Immature natural killer cell (primary cell): ENCODE measurements around the gene C5orf63. TPM values are rescaled to one million over a fixed set of nuclear protein-coding genes. Genes with fewer than 3 reads are reported as not detected.
A peak's percentile ranks its signal among the peaks of the same experiment; 100 is the strongest.
"Not testable (repeated sequence)": the region's sequence is repeated elsewhere in the genome, so short reads cannot be mapped to it uniquely, and the experiment has no call there.

ENCODE experiments used
- DNase-seq, 3 donors: peaks; one replicate each; pipeline ENCODE4 v3.0.0; 2022; ENCODE audit warnings: mixed read lengths in 1 of 3
- H3K27ac Mint-ChIP-seq, 6 donors: one replicate each; pipeline ENCODE4 v1.8.0; 2020; ENCODE audit warnings: mixed read lengths in 6 of 6, mild to moderate bottlenecking in 5 of 6, inconsistent platforms in 4 of 6, moderate library complexity in 3 of 6
- H3K27me3 Mint-ChIP-seq, 3 donors: one replicate each; pipeline ENCODE4 v1.8.0; 2020 to 2021; ENCODE audit warnings: low read depth in 3 of 3, mild to moderate bottlenecking in 3 of 3, mixed read lengths in 3 of 3, moderate library complexity in 3 of 3, inconsistent platforms in 1 of 3
- H3K36me3 Mint-ChIP-seq, 3 donors: one replicate each; pipeline ENCODE4 v1.8.0; 2020; ENCODE audit warnings: mixed read lengths in 3 of 3, inconsistent platforms in 2 of 3, mild to moderate bottlenecking in 2 of 3
- H3K4me1 Mint-ChIP-seq, 2 donors: one replicate each; pipeline ENCODE4 v1.8.0; 2020; ENCODE audit warnings: inconsistent platforms in 2 of 2, mild to moderate bottlenecking in 2 of 2, mixed read lengths in 2 of 2, moderate library complexity in 1 of 2
- H3K4me3 Mint-ChIP-seq, 5 donors: one replicate each; pipeline ENCODE4 v1.8.0; 2020; ENCODE audit warnings: mild to moderate bottlenecking in 5 of 5, mixed read lengths in 5 of 5, inconsistent platforms in 3 of 5, moderate library complexity in 3 of 5
- H3K9me3 Mint-ChIP-seq, 6 donors: one replicate each; pipeline ENCODE4 v1.8.0; 2020; ENCODE audit warnings: mild to moderate bottlenecking in 6 of 6, mixed read lengths in 6 of 6, inconsistent platforms in 4 of 6, moderate library complexity in 3 of 6
- polyA plus RNA-seq, 3 donors: library from polyadenylated mRNA; unstranded; fragments of 300-500 nt; fragmentation: Illumina TruSeq; gene quantifications; one replicate each; pipeline ENCODE4 v1.2.3, GENCODE V29; 2021

The C5orf63 gene
- polyA plus RNA-seq, 3 donors from 2014 or later = 9.0 to 12.5 (median 9.3) TPM

DNA sequence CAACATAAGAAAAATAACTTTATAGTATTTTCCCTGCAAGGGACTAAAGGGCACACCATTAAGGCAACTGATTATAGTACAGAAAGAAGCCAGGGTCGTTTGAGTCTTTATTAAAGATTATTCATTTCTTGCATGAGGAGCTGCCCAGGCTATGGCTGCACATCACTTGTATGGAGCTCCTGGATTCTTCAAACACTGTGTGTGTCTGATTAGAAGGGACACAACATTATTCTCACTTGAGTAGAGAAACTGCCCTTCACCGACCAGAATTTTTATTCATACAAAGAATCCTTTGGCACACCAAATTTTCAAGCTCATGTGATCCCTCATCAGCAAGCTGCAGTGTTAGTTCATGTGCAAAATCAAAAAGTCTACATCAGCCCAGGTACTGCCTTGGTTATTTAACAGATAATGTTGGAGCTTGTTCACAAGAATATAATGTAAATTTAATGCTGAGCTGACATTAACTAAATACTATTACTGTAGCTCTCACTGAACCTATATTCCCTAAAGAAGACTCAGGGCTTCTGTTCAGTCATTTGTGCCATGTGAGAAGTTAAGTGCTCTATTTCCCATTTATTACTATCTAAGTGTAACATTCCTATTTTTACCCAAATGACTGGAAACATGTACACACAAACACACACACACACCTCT is 9.9 kb downstream of the C5orf63 start:
- no peak for DNase-seq
- Mint-ChIP-seq H3K4me1 (peaks cover 5 to 7% of the 10 kb centered on the region in 2 donors), H3K9me3 (no peaks in the 10 kb centered on the region), H3K27me3 (no peaks in the 10 kb centered on the region), H3K4me3 (no peak overlapping the region), H3K36me3 (peaks cover 4 to 8% (median 8%) of the 10 kb centered on the region in 3 donors), H3K27ac (no peak overlapping the region)

DNA sequence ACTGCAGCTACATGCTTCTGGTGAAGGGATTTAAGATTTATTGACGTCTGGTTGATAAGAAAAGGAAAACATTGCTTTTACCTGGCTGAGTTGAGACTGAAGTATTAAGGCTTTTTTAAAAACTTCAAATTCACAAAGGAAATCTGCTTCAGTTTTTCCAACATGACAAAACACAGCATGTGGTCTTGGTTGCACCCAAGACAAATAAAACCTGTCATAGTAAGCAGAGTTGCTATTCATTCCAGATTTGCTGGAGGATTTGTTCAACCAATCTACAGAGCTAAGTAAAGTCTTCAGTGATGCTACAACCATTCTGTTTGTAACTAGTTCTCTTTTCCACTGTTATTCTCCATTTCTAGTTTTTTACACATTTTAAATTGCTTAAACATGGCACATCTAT is 11.3 kb downstream of the C5orf63 start:
- Mint-ChIP-seq H3K4me3 (no peak overlapping the region), H3K4me1 (peaks cover 5 to 7% of the 10 kb centered on the region in 2 donors), H3K27me3 (no peaks in the 10 kb centered on the region), H3K9me3 (no peaks in the 10 kb centered on the region), H3K27ac (no peak overlapping the region), H3K36me3 (peaks cover 4 to 18% (median 16%) of the 10 kb centered on the region in 3 donors)
- DNase-seq = no peak

DNA sequence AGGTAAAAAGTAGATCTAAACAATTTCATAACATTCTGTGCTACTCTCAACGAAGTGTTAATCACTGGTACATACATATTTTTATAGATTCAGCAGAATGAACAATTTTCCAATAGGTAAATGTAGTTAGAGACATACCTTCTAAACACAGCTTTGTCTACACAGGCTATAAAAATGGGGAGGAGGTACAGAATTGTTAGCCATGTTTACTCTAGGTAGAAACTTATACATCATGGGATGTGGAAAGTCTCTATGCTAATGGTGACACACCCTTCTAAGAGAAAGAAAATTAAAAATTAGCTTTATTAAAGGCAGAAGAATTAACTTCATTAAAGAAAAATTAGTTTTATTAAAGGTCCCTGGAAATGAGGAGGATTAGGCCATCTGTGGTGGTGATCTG is 11.8 kb downstream of the C5orf63 start:
- no peak overlapping the region for H3K27ac Mint-ChIP-seq

DNA sequence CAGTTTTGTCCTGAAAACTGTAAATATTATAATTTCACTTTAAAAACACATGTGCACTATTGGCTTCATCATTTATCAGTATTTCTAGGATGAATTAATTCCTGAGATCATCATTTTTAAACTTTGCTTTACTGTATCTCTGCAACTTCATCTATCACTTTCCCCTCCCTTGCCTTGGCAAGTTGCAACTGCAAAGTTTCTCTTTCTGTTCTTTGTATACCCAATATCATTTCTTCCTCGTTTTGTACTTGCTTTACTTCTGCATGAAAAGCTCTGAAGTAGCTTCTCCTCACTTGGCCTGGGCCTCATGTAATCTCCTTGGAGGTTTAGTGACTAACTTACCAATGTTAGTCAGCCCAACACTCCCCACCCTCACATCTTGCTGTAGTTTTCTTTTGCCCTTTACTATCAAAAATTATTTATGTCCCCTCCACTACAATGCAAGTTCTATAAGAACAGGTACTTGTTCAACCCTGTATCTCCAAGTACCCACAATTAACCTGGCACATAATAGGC is 12.8 kb downstream of the C5orf63 start:
- Mint-ChIP-seq H3K27ac (peak overlapping the region in 1 of 6 donors; percentile 76), H3K4me1 (peaks cover 7% of the 10 kb centered on the region in 2 donors), H3K4me3 (no peak overlapping the region), H3K9me3 (no peaks in the 10 kb centered on the region), H3K27me3 (peaks cover 0 to 2% (median 0%) of the 10 kb centered on the region in 3 donors), H3K36me3 (peaks cover 13 to 29% (median 28%) of the 10 kb centered on the region in 3 donors)
- DNase-seq = no peak

More for the DNA sequence above, 11.8 kb downstream of the C5orf63 start:
- DNase-seq = no peak
- Mint-ChIP-seq H3K36me3 (peaks cover 5 to 18% (median 18%) of the 10 kb centered on the region in 3 donors), H3K27me3 (no peaks in the 10 kb centered on the region), H3K4me3 (no peak overlapping the region), H3K4me1 (peaks cover 5 to 7% of the 10 kb centered on the region in 2 donors), H3K9me3 (no peaks in the 10 kb centered on the region)

DNA sequence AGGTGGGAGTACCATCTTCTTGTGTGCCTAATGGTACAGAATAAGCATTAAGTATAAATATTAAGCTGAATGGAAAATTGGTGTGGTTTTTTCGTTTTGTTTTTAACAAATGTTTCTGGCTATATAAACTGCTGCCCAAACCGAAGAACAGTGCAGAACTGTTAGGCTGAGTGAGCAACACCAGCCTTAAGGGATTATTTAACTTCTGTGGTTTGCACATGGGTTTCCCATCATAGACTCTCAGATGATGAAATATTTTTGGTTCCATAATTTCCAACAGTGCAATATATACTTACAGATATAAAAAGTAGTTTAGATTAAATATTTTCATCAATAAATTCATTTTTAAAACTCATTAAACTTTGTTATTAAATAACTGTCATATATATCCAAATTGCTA is 16.4 kb downstream of the C5orf63 start:
- H3K4me1 Mint-ChIP-seq = peaks cover 7% of the 10 kb centered on the region in 2 donors
- H3K27me3 Mint-ChIP-seq = peaks cover 0 to 3% (median 2%) of the 10 kb centered on the region in 3 donors
- H3K36me3 Mint-ChIP-seq = peaks cover 27 to 49% (median 41%) of the 10 kb centered on the region in 3 donors
- no peaks in the 10 kb centered on the region for H3K9me3 Mint-ChIP-seq
- H3K27ac Mint-ChIP-seq = no peak overlapping the region
- H3K4me3 Mint-ChIP-seq = no peak overlapping the region
- no peak for DNase-seq

DNA sequence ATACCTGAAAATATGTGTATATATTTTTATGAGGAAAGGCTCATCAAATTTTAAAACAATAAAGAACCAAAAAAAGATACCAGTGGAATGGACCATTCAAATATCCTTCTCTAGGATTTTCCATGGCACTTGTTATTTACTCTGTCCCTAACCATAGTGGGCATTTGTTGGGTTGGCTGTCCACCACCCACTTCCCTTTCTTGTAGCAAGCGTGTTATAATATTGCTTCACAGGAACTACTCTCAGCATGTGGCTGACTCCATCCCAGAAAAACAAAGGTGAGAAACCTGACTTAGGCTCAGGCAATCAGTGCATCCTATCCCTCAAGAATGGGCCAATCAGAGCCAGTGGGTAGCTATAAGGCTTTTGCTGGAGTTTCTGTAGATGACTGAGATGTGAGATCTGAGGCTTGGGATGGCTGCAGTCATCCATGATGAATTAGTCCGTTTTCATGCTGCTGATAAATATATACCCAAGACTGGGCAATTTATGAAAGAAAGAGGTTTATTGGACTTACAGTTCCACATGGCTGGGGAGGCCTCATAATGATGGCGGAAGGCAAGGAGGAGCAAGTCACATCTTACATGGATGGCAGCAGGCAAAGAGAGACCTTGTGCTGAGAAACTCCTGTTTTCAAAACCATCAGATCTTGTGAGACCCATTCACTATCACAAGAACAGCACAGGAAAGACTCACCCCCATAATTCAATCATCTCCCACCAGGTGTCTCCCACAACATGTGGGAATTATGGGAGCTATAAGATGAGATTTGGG is 17.2 kb downstream of the C5orf63 start:
- H3K4me3 Mint-ChIP-seq = no peak overlapping the region
- peaks cover 0 to 3% (median 2%) of the 10 kb centered on the region in 3 donors for H3K27me3 Mint-ChIP-seq
- H3K27ac Mint-ChIP-seq = no peak overlapping the region
- H3K4me1 Mint-ChIP-seq = peaks cover 7% of the 10 kb centered on the region in 2 donors
- H3K36me3 Mint-ChIP-seq = peaks cover 27 to 53% (median 41%) of the 10 kb centered on the region in 3 donors
- no peak for DNase-seq
- no peaks in the 10 kb centered on the region for H3K9me3 Mint-ChIP-seq

DNA sequence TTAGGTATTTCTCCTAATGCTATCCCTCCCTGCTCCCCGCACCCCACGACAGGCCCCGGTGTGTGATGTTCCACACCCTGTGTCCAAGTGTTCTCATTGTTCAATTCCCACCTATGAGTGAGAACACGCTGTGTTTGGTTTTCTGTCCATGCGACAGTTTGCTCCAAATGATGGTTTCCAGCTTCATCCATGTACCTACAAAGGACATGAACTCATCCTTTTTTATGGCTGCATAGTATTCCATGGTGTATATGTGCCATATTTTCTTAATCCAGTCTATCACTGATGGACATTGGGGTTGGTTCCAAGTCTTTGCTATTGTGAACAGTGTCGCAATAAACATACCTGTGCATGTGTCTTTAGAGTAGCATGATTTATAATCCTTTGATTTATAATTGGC is 19.8 kb downstream of the C5orf63 start:
- not testable (repeated sequence) for DNase-seq, H3K9me3 Mint-ChIP-seq, H3K27ac Mint-ChIP-seq, H3K4me3 Mint-ChIP-seq, H3K4me1 Mint-ChIP-seq, H3K27me3 Mint-ChIP-seq
- H3K36me3 Mint-ChIP-seq = peaks cover 24 to 50% (median 37%) of the 10 kb centered on the region in 3 donors

DNA sequence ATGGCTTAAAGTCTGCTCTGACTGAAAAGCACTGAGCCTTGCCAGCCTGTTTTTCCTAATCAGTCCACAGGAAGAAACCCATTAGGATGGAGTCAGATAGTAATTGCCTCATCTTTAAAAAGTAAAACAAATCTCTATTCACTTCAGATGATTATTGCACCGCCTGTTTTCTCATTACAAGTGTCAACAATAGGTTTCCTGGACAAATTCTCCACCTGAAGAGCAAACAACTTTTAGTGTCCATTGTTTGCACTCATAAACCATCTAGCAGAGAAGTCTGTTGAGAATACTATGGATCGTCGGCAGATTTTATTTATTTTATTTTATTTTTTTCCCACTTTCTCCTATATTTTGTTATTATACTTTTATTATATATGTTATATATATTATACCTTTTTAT is 20.3 kb downstream of the C5orf63 start:
- peaks cover 23 to 47% (median 32%) of the 10 kb centered on the region in 3 donors for H3K36me3 Mint-ChIP-seq

DNA sequence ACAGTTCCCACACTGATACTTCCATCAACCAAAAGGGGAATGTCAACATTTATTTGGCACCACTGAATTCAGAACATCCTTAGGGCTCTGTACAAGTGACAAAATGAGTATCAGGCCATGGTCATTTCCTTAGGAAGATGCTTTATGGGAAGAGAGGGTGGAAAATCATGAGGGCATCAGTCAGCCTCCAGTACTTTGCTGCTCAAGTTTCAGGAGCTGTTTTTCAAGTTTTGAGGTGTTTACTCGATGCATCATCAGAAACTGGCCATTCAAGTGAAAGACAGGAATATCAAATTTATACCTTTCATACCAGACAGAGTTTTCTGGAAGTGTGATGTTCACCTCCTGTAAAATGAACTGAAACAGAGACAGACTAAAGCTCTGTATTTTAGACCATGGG is 21.7 kb downstream of the C5orf63 start:
- H3K27me3 Mint-ChIP-seq = peaks cover 0 to 3% (median 2%) of the 10 kb centered on the region in 3 donors
- DNase-seq = no peak
- H3K36me3 Mint-ChIP-seq = peaks cover 23 to 41% (median 23%) of the 10 kb centered on the region in 3 donors
- no peaks in the 10 kb centered on the region for H3K9me3 Mint-ChIP-seq
- no peak overlapping the region for H3K4me3 Mint-ChIP-seq
- H3K27ac Mint-ChIP-seq = no peak overlapping the region
- peaks cover 0 to 2% of the 10 kb centered on the region in 2 donors for H3K4me1 Mint-ChIP-seq

More for the DNA sequence above, 20.3 kb downstream of the C5orf63 start:
- H3K27me3 Mint-ChIP-seq = peaks cover 0 to 3% (median 2%) of the 10 kb centered on the region in 3 donors
- no peak for DNase-seq
- no peak overlapping the region for H3K4me3 Mint-ChIP-seq
- no peaks in the 10 kb centered on the region for H3K9me3 Mint-ChIP-seq
- H3K27ac Mint-ChIP-seq = no peak overlapping the region
- H3K4me1 Mint-ChIP-seq = peaks cover 0 to 2% of the 10 kb centered on the region in 2 donors

DNA sequence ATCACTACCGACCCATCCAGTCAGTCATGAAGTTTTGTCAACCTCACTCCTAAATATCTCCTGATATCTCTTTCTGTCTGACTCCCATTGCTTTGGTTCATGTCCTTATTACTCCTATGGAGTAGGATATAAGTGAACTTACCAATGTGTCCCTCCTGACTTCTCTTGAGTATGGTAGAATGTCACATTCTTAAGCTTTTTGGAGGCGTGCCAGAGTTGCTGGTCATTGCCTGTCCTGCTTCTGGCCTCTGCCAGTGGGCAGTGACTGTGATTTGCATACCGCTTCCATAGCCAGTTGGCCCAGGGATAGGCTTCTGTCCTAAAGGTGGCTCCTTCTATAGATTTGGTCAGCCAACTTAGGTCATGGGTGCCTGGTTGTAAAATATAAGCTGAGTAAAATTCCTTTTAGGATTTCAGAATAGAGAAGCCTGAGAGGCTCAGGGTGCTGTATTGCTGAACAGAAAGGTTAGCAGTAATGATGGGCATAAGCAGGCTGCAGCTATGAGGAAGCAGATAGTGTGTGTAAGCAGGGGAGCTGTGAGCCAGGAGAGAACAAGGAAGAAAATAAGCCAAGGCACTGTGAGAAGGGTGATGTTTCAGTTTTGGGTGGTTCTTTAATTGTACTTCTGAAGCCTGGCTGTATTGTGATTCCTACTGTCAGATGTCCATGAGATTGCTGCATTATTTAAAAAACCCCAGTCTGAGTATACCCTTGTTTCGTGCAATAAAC is 26.8 kb downstream of the C5orf63 start:
- no peaks in the 10 kb centered on the region for H3K9me3 Mint-ChIP-seq
- H3K36me3 Mint-ChIP-seq = peaks cover 0 to 3% (median 3%) of the 10 kb centered on the region in 3 donors
- no peak overlapping the region for H3K4me3 Mint-ChIP-seq
- H3K27ac Mint-ChIP-seq = no peak overlapping the region
- no peaks in the 10 kb centered on the region for H3K4me1 Mint-ChIP-seq
- H3K27me3 Mint-ChIP-seq = no peaks in the 10 kb centered on the region
- DNase-seq = no peak

DNA sequence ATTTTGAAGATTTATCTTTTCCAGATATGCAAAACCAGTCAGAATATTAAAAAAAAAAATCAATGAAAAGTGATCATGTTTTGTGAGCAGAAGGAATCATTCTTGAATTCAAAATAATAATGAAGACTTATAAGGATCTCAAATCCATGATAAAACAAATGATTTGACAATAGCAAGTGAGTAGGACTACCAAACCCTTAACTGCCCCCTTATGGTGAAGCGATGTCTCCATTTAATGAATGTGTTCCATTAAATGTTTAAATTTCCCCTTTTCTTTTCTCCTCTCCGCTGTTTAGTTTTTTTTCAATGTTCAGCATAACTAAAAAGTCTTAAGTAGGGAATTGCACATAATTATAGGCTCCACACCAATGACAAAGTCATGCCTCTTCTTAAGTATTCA is 30.7 kb downstream of the C5orf63 start:
- Mint-ChIP-seq H3K27ac (no peak overlapping the region), H3K36me3 (peaks cover 3 to 12% (median 8%) of the 10 kb centered on the region in 3 donors), H3K9me3 (no peaks in the 10 kb centered on the region), H3K4me1 (no peaks in the 10 kb centered on the region), H3K27me3 (peaks cover 0 to under 1% (median 0%) of the 10 kb centered on the region in 3 donors), H3K4me3 (no peak overlapping the region)
- DNase-seq = no peak

DNA sequence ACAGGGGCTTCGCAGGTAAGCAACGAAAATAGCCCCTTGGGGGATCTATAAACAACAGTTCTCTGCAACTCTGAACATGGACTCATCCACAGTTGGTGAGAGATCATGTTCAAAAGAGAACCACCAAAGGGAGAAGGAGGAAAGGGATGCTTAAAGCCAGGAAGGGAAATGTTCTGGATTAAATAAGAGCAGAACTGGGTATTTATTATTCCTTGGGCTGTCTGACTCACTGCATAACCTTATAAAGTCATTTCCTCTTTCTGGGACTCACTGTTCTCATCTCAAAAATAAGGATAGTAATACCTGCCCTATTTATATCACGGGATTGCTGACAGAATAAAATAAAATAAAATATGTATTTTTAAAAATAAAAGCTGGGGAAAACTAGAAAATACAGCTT is 31.7 kb downstream of the C5orf63 start:
- Mint-ChIP-seq H3K4me3 (no peak overlapping the region), H3K9me3 (no peaks in the 10 kb centered on the region), H3K36me3 (peaks cover 3 to 16% (median 8%) of the 10 kb centered on the region in 3 donors), H3K27me3 (peaks cover 0 to 4% (median 0%) of the 10 kb centered on the region in 3 donors), H3K4me1 (no peaks in the 10 kb centered on the region), H3K27ac (no peak overlapping the region)
- no peak for DNase-seq

DNA sequence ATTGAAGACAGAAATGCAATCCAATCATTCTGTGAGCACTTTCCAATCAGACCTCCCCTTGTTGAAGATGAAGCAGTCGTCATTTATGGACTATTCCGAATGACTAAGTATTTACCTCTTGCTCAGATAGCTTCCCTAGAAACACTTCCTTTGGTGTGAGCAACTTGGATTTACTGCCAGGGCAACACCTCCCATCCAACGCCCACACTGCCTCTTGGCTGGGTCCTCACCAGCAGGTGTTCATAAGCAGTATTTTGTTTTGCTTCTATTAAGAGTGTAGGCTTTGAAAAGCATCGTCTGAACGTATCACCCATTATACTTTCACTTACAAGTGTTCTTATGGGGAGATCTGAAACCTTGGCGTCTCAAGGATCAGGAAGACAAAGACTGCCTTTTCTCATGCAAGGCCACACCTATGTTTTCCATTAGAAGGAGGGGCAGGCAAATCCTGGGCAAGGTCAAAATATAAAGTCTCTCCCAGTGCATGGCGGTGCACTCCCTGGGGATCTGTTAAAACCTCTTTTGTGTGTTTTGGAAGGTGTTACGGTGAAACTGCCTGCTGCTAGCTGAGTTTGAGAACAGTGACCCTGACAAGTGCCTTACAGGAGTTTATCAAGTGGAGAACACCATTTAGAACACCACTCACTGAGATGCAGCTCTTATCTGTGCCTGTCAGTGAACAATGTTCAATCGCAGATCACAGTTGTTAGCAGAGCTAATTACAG is 32.3 kb downstream of the C5orf63 start:
- no peak overlapping the region for H3K27ac Mint-ChIP-seq
- no peaks in the 10 kb centered on the region for H3K9me3 Mint-ChIP-seq
- peaks cover 0 to 4% (median 0%) of the 10 kb centered on the region in 3 donors for H3K27me3 Mint-ChIP-seq

More for the DNA sequence above, 32.3 kb downstream of the C5orf63 start:
- Mint-ChIP-seq H3K4me3 (no peak overlapping the region), H3K4me1 (no peaks in the 10 kb centered on the region), H3K36me3 (peaks cover 3 to 16% (median 8%) of the 10 kb centered on the region in 3 donors)
- no peak for DNase-seq
